HG03196 (cell line): ENCODE results near the gene MYO5B.

ENCODE experiments used
- ATAC-seq: cut with Tn5 transposase; IDR thresholded peaks from one replicate; pipeline ENCODE4 v1.9.1; 2021; ENCODE audit not compliant: unreplicated experiment

MYO5B gene

GRCh38 chr18:49859725-49860124 is 335.2 kb downstream of the MYO5B start:
- no peak for ATAC-seq

GRCh38 chr18:49859021-49859359 is 336.0 kb downstream of the MYO5B start:
- ATAC-seq: no peak

GRCh38 chr18:49858309-49859020 is 336.5 kb downstream of the MYO5B start:
- ATAC-seq: no peak

- ATAC-seq: no peak
These were observed 337.2 kb downstream of the MYO5B start for GRCh38 chr18:49857708-49858107.

GRCh38 chr18:49856496-49856895 is 338.5 kb downstream of the MYO5B start:
- no peak for ATAC-seq

GRCh38 chr18:49855711-49856415 is 339.1 kb downstream of the MYO5B start:
- ATAC-seq: no peak

- ATAC-seq: no peak
These were observed 340.3 kb downstream of the MYO5B start for GRCh38 chr18:49854681-49855080.

GRCh38 chr18:49853436-49853835 is 341.5 kb downstream of the MYO5B start:
- no peak for ATAC-seq

GRCh38 chr18:49853011-49853410 is 341.9 kb downstream of the MYO5B start:
- ATAC-seq: no peak

GRCh38 chr18:49851624-49852023 is 343.3 kb downstream of the MYO5B start:
- no peak for ATAC-seq

- ATAC-seq: no peak
These were observed 344.3 kb downstream of the MYO5B start for GRCh38 chr18:49850636-49851035.

- ATAC-seq: no peak
These were observed 345.4 kb downstream of the MYO5B start for GRCh38 chr18:49849331-49850217.

- no peak for ATAC-seq
These were observed 346.8 kb downstream of the MYO5B start for GRCh38 chr18:49848115-49848514.

- no peak for ATAC-seq
These were observed 347.4 kb downstream of the MYO5B start for GRCh38 chr18:49847524-49847923.

- ATAC-seq: no peak
These were observed 348.1 kb downstream of the MYO5B start for GRCh38 chr18:49846718-49847470.

- no peak for ATAC-seq
These were observed 348.6 kb downstream of the MYO5B start for GRCh38 chr18:49846361-49846662.

GRCh38 chr18:49845629-49846360 is 349.2 kb downstream of the MYO5B start:
- ATAC-seq: no peak

- no peak for ATAC-seq
These were observed 350.0 kb downstream of the MYO5B start for GRCh38 chr18:49844903-49845302.

GRCh38 chr18:49843778-49844625 is 350.9 kb downstream of the MYO5B start:
- ATAC-seq: no peak

- no peak for ATAC-seq
These were observed 351.8 kb downstream of the MYO5B start for GRCh38 chr18:49843131-49843530.
